SK-N-DZ (cell line): ENCODE measurements around the gene BMPER.

Experiments
- DNase-seq: peaks from one replicate; pipeline ENCODE4 v3.0.0-alpha.2; 2015; ENCODE audit warnings: low spot score

BMPER gene

DNA sequence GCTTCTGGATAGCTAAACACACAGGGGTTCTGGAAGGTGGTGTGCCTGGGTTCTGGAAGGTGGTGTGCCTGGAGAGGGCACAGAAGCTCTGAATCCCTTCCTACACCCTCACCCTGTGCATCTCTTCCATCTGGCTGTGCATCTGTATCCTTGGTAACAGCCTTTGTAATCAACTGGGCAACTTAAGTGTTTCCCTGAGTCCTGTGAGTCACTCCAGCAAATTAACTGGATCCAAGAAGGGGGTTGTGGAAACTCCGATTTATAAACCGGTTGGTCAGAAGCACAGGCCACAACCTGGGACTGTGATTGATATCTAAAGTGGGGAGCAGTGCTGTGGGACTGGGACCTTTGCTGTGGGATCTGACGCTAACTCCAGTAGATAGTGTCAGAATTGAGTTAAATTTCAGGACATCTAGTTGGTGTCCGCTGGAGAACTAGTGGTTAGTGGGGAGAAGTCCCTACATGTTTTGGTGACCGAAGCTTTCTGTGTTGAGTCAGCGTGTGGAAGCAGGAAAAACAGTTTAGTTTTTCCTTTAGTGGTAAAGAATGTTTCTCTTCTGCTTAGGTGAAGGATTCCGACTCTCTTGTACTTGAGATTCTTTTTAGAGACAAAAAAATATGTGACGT lies 228.1 kb downstream of the BMPER start:
- DNase-seq: no peak

GRCh38 chr7:34133983-34134782 lies 228.8 kb downstream of the BMPER start:
- DNase-seq: peak; percentile 49

GRCh38 chr7:34135924-34136323 lies 230.6 kb downstream of the BMPER start:
- DNase-seq: no peak

GRCh38 chr7:34136698-34137097 lies 231.4 kb downstream of the BMPER start:
- DNase-seq: no peak

- DNase-seq: no peak
These were observed 231.8 kb downstream of the BMPER start for GRCh38 chr7:34137176-34137575.

GRCh38 chr7:34138483-34138882 lies 233.1 kb downstream of the BMPER start:
- DNase-seq: no peak

- no peak for DNase-seq
These were observed 233.7 kb downstream of the BMPER start for GRCh38 chr7:34139086-34139485.

GRCh38 chr7:34140066-34140465 lies 234.7 kb downstream of the BMPER start:
- DNase-seq: no peak

DNA sequence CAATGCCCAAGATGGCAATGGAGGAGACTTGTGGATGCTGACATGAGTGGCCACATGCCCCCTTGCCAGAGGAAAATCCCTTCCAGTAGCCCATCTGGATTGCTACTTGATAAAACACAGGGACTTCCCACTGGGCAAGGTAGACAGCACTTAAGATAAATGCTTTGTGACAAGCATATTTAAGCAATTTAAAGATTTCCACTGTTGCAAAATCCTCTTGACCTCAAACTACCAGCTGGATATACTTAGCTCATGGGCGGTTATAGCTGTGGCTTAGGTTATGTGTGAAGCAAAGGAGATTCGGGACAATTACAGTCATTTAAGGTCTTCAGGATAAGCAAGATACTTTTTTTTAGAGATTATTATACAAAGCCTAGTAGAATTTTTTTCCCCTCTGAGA lies 238.1 kb downstream of the BMPER start:
- no peak for DNase-seq

- no peak for DNase-seq
These were observed 240.3 kb downstream of the BMPER start for GRCh38 chr7:34145603-34146002.

- no peak for DNase-seq
These were observed 248.4 kb downstream of the BMPER start for GRCh38 chr7:34153656-34154270.

GRCh38 chr7:34155220-34155908 lies 250.0 kb downstream of the BMPER start:
- DNase-seq: no peak

DNA sequence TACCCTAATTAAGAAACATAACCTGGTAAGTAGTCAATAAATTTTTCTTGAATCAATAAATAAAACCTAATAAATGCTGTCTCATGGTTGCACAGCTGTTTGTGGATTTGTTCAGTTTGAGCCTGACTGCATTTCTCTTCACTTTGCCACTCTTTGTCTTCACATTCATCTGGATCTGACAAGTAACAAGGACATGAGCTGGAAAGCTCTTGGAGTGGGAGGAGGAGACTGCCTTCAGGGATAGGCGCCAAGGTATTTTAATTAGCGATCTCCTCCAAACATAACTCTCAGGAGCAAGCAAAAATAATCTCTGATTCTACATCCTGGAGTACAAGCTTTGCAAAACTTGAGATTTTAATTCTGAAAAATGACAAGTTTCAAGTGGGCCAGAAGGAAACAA lies 251.0 kb downstream of the BMPER start:
- no peak for DNase-seq

DNA sequence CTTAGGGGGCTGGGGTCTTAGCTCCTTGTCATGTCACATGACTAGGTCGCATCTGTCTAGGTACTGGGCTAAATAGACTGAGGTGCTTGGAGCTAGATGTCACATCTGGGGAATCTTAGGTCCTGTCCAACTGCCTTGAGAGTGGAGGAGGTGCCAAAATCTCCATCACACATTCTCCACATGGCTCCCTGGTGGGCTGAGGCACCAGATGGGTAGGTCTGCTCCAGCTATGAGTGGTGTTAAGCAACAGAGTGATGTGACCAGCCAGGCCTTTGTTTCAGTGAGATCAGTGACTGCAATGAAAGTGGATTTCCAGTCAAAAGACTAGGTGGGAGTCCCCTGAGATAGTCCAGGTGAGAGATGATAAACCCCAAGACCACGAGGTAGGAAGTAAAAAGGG lies 251.8 kb downstream of the BMPER start:
- no peak for DNase-seq

GRCh38 chr7:34158368-34159153 lies 253.2 kb downstream of the BMPER start:
- DNase-seq: no peak

DNA sequence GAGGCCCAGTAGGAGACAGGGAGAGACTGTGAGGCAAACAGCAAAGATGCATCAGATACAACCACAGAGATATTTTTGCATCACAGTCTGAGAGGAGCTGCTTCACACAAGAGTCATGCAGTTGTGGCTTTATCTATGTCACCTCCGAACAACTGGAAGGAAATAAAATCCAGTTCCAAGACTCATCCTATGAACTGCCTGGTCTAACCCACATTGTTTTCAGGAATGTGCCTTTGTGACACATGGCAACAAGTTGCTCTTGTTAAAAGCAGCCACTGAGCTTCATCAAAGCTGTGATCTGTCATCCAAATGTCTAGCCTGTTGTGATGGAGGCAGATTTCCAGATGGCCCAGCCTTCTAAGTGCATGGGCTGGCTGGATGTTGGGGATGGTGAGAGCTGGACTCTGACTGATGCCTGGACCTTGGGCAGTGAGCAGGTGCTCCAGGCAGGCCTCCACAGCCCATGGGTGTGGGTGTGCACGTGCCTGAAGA lies 255.0 kb downstream of the BMPER start:
- DNase-seq: peak; percentile 2

DNA sequence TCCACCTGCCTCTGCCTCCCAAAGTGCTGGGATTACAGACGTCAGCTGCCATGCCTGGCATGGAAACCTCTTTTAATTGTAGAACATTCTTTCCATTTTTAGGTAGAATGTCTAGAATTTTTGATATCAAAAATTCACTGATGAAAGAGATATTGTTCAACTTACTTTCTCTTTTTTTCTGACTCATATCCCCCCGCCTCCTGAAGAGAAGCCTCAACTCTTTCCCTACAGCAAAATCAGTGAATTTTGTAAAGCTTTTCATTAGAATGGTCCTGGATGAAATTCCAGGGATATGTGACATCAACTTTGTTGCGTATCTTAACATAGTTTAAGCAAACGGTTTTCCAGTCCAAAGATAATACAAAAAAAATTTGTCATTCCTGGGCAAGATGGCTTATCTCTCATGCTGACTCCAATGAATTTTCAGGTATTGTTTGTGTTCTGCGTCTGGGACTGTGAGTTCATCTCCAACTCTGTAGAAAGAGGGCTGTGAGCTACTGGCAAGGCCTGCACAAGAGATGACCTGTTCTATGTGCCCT lies 256.8 kb downstream of the BMPER start:
- no peak for DNase-seq

GRCh38 chr7:34162677-34163076 lies 257.3 kb downstream of the BMPER start:
- DNase-seq: no peak

DNA sequence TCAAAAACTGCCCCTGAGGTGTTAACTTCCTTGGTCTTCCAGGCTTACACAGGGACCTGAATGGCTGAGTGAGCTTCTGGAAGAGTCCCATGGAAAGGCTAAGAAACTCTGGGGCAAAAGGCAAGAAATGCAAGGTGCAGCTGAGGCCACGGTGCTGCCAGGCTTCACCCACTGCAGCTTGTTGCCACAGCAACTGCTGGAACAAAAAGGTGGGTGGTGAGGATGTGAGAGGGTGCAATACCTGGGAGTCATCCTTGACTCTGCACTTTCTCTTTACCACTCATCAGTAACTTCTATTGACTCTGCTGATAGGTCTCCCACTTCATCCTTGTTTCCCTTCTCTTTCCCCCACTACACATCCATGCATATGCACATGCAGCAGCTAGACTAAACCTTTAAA lies 258.6 kb downstream of the BMPER start:
- DNase-seq: no peak

DNA sequence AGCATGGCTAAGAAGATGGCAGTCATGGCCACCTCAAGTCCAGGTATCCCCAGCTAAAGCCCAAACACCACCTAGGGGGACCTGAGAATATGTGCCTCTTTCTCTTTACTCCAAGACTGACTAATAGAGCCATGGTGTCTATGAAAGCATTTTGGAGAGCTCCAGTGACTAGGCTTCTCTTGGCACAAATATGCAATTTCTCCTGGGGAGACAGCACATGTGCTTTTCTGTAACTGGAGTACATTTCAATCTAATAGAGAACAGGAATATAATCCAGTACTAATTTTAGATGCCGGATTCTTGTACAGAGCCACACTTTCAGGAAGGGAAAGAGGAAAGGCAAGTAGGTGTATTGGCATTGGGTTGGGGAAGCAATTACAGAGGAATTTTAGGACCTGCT lies 260.1 kb downstream of the BMPER start:
- DNase-seq: no peak

DNA sequence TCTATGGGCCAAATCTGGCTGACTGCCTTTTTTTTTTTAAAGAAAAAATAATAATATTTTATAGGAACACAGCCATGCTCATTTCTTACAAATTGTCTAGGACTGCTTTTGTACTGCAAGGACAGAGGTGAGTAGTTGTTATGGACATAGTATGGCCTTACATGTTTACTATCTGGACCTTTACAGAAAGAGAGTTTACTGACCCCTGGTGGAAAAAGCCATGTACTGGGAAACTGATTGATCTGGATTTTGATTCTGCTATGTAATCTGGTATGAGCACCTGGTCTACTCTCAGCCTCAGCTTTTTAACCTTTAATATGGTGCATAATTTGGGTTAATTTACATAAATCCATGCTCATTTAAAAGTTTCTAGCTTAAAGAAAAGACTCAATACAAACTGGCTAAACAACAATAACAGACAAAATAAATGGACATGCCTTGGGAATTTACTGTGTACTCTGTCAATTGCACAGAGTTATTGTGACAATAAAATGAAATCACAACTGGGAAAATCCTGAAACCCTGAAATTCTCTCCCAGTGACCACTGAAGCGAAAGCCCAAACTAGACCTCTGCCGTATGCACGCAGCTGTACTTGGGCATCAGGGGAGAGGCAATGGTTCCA lies 260.7 kb downstream of the BMPER start:
- DNase-seq: peak; percentile 10
